SK-N-SH (cell line): ENCODE results near the gene GJB3. TPM values are rescaled to one million over a fixed set of nuclear protein-coding genes. Genes with fewer than 3 reads are reported as not detected.
A peak's percentile ranks its signal among the peaks of the same experiment; 100 is the strongest.

Source experiments
- CTCF ChIA-PET: fragments of 300-600, 350-600 bp; formaldehyde crosslinking; extraction: SDS; loops from one replicate; lab custom pipeline; 2021; lab: Yijun Ruan, JAX
- POLR2A ChIA-PET: fragments of 350-600 bp; sonication (Branson Sonifier 250); formaldehyde crosslinking; extraction: SDS; loops from one replicate; lab custom pipeline; 2020; ENCODE audit warnings: antibody characterized with exemption, inconsistent platforms; lab: Yijun Ruan, JAX
- DNase-seq: peaks from one replicate; pipeline ENCODE4 v3.0.0; 2012
- H2AFZ ChIP-seq: fragments of 200-600 bp; sonication (generic); 2 replicates; pipeline ENCODE4 v1.8.1; 2016; ENCODE audit warnings: antibody characterized with exemption, mild to moderate bottlenecking, low read depth
- H3F3A ChIP-seq: fragments of 200-600 bp; sonication (generic); replicated peaks from 2 replicates; pipeline ENCODE3; 2016; ENCODE audit warnings: antibody characterized with exemption, mild to moderate bottlenecking; ENCODE audit not compliant: insufficient read depth
- H3K27ac ChIP-seq, 2 experiments: fragments of 200-500 bp in 1 of 2; fragments of 200-600 bp in 1 of 2; sonication (Bioruptor generic) in 1 of 2; sonication (generic), shearing (Covaris generic) in 1 of 2; 2 replicates each; pipeline versions ENCODE4 v1.5.1 to v1.6.1; 2014 to 2016; ENCODE audit warnings: low read depth in 2 of 2, inconsistent platforms in 1 of 2, low read length in 1 of 2, mild to moderate bottlenecking in 1 of 2, mixed read lengths in 1 of 2
- H3K27me3 ChIP-seq: fragments of 200-600 bp; sonication (generic), shearing (Covaris generic); 2 replicates; pipeline ENCODE4 v1.6.1; 2016; ENCODE audit warnings: mixed run types; ENCODE audit not compliant: insufficient read depth
- H3K36me3 ChIP-seq, 2 experiments: fragments of 200-500 bp in 1 of 2; fragments of 200-600 bp in 1 of 2; sonication (Bioruptor generic) in 1 of 2; sonication (generic) in 1 of 2; replicated peaks in 1 of 2; 2 replicates each; pipeline versions ENCODE3 to v1.5.1; 2014 to 2016; ENCODE audit warnings: low read length in 1 of 2, mild to moderate bottlenecking in 1 of 2; ENCODE audit not compliant: insufficient read depth in 2 of 2, control insufficient read depth in 1 of 2
- H3K4me1 ChIP-seq, 2 experiments: fragments of 200-500 bp in 1 of 2; fragments of 200-600 bp in 1 of 2; sonication (Bioruptor generic) in 1 of 2; sonication (generic), shearing (Covaris generic) in 1 of 2; 2 replicates each; pipeline versions ENCODE4 v1.5.1 to v1.6.1; 2014 to 2016; ENCODE audit warnings: low read depth in 1 of 2, low read length in 1 of 2, mixed run types in 1 of 2; ENCODE audit not compliant: insufficient read depth in 2 of 2, control insufficient read depth in 1 of 2
- H3K4me2 ChIP-seq: fragments of 200-600 bp; sonication (generic), shearing (Covaris generic); 2 replicates; pipeline ENCODE4 v1.6.1; 2017; ENCODE audit warnings: mixed run types
- H3K4me3 ChIP-seq, 2 experiments: fragments of 200-500 bp in 1 of 2; fragments of 200-600 bp in 1 of 2; sonication (Bioruptor generic) in 1 of 2; sonication (generic), shearing (Covaris generic) in 1 of 2; 2 replicates each; pipeline versions ENCODE4 v1.5.1 to v1.8.1; 2014 to 2016; ENCODE audit warnings: low read depth in 2 of 2, inconsistent platforms in 1 of 2, low read length in 1 of 2, mild to moderate bottlenecking in 1 of 2, mixed read lengths in 1 of 2, moderate library complexity in 1 of 2
- H3K79me2 ChIP-seq: fragments of 200-600 bp; sonication (generic); 2 replicates; pipeline ENCODE4 v1.8.1; 2017; ENCODE audit warnings: mild to moderate bottlenecking; ENCODE audit not compliant: insufficient read depth
- H3K9ac ChIP-seq: fragments of 200-600 bp; sonication (generic); 2 replicates; pipeline ENCODE4 v1.6.1; 2017; ENCODE audit warnings: mixed run types
- H3K9me2 ChIP-seq: fragments of 200-600 bp; sonication (generic); 2 replicates; pipeline ENCODE4 v1.6.1; 2017; ENCODE audit warnings: mixed run types
- H3K9me3 ChIP-seq: fragments of 200-600 bp; sonication (generic); 2 replicates; pipeline ENCODE4 v1.6.1; 2017; ENCODE audit warnings: mixed run types, mild to moderate bottlenecking, moderate library complexity
- H4K20me1 ChIP-seq: fragments of 200-600 bp; sonication (generic); 2 replicates; pipeline ENCODE4 v1.6.1; 2017; ENCODE audit warnings: mild to moderate bottlenecking, mixed run types; ENCODE audit not compliant: insufficient read depth
- CHD2 ChIP-seq: fragments of 150-350 bp; IDR thresholded peaks from 2 replicates; pipeline ENCODE4 v1.6.1; 2018; ENCODE audit warnings: low read length; ENCODE audit not compliant: partially characterized antibody
- ELF1 ChIP-seq: IDR thresholded peaks from 2 replicates; pipeline ENCODE4 v1.4.0; 2012
- EP300 ChIP-seq, 2 experiments: IDR thresholded peaks; 2 replicates each; pipeline versions ENCODE4 v1.4.0 to v1.6.1; 2012; ENCODE audit warnings: borderline replicate concordance in 1 of 2, low read depth in 1 of 2, low read length in 1 of 2
- FOSL2 ChIP-seq: IDR thresholded peaks from 2 replicates; pipeline ENCODE4 v1.4.0; 2012; ENCODE audit warnings: low read depth, mild to moderate bottlenecking, moderate library complexity, borderline replicate concordance
- MXI1 ChIP-seq: IDR thresholded peaks from 2 replicates; pipeline ENCODE4 v1.6.1; 2012; ENCODE audit warnings: mild to moderate bottlenecking, low read depth, low read length, improper control_type of control experiment
- NFIC ChIP-seq: IDR thresholded peaks from 2 replicates; pipeline ENCODE4 v1.4.0; 2012; ENCODE audit warnings: borderline replicate concordance
- POLR2AphosphoS5 ChIP-seq: IDR thresholded peaks from 2 replicates; pipeline ENCODE4 v1.6.1; 2012; ENCODE audit warnings: low read depth, low read length
- RCOR1 ChIP-seq: fragments of 150-350 bp; IDR thresholded peaks from 2 replicates; pipeline ENCODE4 v1.6.1; 2017; ENCODE audit warnings: antibody characterized with exemption, low read length
- RFX5 ChIP-seq: IDR thresholded peaks from 2 replicates; pipeline ENCODE4 v1.6.1; 2012; ENCODE audit warnings: mild to moderate bottlenecking, improper control_type of control experiment, low read length
- RXRA ChIP-seq: IDR thresholded peaks from 2 replicates; pipeline ENCODE4 v1.4.0; 2012; ENCODE audit warnings: low read depth, mild to moderate bottlenecking, borderline replicate concordance
- SIN3A ChIP-seq: IDR thresholded peaks from 2 replicates; pipeline ENCODE4 v1.6.1; 2012; ENCODE audit warnings: low read depth, mild to moderate bottlenecking, low read length, moderate library complexity, borderline replicate concordance
- TAF1 ChIP-seq: IDR thresholded peaks from 2 replicates; pipeline ENCODE4 v1.6.1; 2012; ENCODE audit warnings: low read depth, mild to moderate bottlenecking, low read length, moderate library complexity, borderline replicate concordance
- USF1 ChIP-seq: IDR thresholded peaks from 2 replicates; pipeline ENCODE4 v1.4.0; 2012; ENCODE audit warnings: low read depth, borderline replicate concordance
- USF2 ChIP-seq: fragments of 150-350 bp; IDR thresholded peaks from 2 replicates; pipeline ENCODE4 v1.6.1; 2017; ENCODE audit warnings: antibody characterized with exemption, low read length, low read depth, borderline replicate concordance
- YY1 ChIP-seq: IDR thresholded peaks from 2 replicates; pipeline ENCODE4 v1.4.0; 2012; ENCODE audit warnings: low read depth, mild to moderate bottlenecking
- ZBTB33 ChIP-seq: IDR thresholded peaks from 2 replicates; pipeline ENCODE4 v1.4.0; 2012; ENCODE audit warnings: low read depth, borderline replicate concordance
- WGBS: methylation state at CpG from one replicate; pipeline ENCODE4 v1.1.6; 2017; ENCODE audit warnings: low lambda C conversion rate; 5-methylcytosine and 5-hydroxymethylcytosine counted together
- polyA plus RNA-seq, 3 experiments: library from polyadenylated mRNA; depleted of rRNA; stranded (reverse); fragments of >200 nt; gene quantifications; 2 replicates each; pipeline ENCODE4 v1.2.3, GENCODE V29; 2012
- TF ChIP-seq, protein P1 (sequence below): fragments of 200-600 bp; sonication (generic); IDR thresholded peaks from 2 replicates; pipeline ENCODE4 v1.6.1; 2017; ENCODE audit warnings: antibody characterized with exemption, mild to moderate bottlenecking, moderate library complexity
- TF ChIP-seq, protein P2 (sequence below): IDR thresholded peaks from 2 replicates; pipeline ENCODE4; 2012
- TF ChIP-seq, protein P3 (sequence below): fragments of 150-350 bp; IDR thresholded peaks from 2 replicates; pipeline ENCODE4 v1.6.1; 2016; ENCODE audit warnings: mild to moderate bottlenecking, low read depth, low read length

GJB3 gene
- polyA plus RNA-seq, 1 of the 3 experiments (the other 2 are of a cell fraction): not detected

DNA sequence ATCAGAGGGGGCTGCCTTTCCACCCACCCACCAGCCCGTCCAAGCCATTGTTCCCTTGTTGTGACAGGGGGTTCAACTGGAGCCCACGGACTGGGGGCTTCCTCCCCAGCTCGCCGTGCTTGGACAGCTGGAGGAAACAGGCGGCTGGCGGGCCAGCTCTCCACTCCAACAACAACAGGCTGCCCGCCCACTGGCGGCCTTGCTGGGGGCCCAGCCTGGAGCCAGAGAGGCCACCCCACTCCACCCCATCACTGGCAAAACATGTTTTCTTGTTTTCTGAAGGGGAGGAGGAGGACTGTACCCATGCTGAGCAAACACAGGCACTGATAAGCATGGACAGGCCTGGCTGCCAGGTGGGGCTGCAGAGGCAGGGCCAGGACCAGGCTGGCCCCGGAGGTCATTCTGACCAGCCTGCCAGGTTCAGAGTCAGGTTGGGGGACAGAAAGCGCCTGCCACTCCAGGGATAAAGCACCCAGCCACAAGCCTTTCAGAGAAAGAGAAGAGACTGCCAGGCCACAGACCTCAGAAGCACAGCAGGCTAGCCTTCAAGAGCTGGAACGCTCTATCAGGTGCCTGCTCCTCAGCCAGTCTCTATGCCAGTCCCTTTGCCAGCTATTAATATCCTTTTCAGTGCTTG, 44.6 kb downstream of the GJB3 start (continued):
- TF ChIP-seq SIN3A (no peak), NFIC (no peak), MXI1 (peak; percentile 77; the same call in 1 of the 2 replicates), FOSL2 (no peak), USF1 (no peak), RFX5 (no peak)
- TF ChIP-seq, protein P1, sequence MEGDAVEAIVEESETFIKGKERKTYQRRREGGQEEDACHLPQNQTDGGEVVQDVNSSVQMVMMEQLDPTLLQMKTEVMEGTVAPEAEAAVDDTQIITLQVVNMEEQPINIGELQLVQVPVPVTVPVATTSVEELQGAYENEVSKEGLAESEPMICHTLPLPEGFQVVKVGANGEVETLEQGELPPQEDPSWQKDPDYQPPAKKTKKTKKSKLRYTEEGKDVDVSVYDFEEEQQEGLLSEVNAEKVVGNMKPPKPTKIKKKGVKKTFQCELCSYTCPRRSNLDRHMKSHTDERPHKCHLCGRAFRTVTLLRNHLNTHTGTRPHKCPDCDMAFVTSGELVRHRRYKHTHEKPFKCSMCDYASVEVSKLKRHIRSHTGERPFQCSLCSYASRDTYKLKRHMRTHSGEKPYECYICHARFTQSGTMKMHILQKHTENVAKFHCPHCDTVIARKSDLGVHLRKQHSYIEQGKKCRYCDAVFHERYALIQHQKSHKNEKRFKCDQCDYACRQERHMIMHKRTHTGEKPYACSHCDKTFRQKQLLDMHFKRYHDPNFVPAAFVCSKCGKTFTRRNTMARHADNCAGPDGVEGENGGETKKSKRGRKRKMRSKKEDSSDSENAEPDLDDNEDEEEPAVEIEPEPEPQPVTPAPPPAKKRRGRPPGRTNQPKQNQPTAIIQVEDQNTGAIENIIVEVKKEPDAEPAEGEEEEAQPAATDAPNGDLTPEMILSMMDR: no peak
- TF ChIP-seq, all 33 proteins: peak for 7

DNA sequence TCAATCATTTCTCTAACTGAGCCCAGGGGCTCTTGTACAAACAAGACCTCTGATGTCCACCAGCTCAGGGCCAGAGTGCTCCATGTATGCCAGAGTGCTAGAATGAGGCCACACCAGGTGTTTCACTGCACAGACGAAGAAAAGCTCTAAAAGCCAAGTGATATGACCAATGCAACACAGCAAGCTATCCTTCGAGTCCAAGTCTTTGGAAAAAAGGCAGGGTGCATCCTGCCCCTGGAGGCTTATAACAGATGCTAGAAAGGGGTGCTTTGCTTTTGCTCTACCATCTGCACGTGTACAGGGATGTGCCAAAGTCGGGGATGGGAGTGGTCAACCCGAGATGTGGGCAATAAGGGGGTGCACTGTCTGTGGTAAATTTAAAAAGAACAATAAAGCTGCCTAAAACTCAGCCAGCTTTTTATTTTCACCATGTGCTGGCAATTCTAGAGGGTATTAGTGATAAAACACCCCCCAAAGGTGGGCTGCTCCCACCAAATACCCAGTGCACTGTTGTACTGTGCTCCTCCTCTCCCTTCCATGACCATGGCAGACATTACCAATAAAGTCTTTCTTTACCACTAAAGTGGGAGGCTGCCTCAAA, 46.4 kb downstream of the GJB3 start:
- Histone ChIP-seq H3K36me3 (no peaks in the 10 kb centered on the region), H3K4me3 (no peak overlapping the region), H3K4me2 (no peak overlapping the region), H3K9me2 (no peaks in the 10 kb centered on the region), H4K20me1 (no peaks in the 10 kb centered on the region), H3K27ac (peak overlapping the region in 1 of 2 experiments; percentile 95; a peak in 2 of 4 replicates), H3K27me3 (no peaks in the 10 kb centered on the region), H3K4me1 (peaks cover 0 to 42% of the 10 kb centered on the region in 2 experiments; a peak in 2 of 4 replicates), H3F3A (no peaks in the 10 kb centered on the region), H3K9me3 (no peaks in the 10 kb centered on the region), H3K79me2 (no peaks in the 10 kb centered on the region), H2AFZ (no peak overlapping the region), H3K9ac (no peak overlapping the region)
- ChIA-PET POLR2A (interaction anchor here (0.5 kb wide), 1 partner anchor 27 kb away, joined by 3 read pairs; no protein-coding TSS in a partner anchor), CTCF (interaction anchor here (0.8 to 6.4 kb wide), 4 partner anchors 25 to 41 kb away, joined by 4 to 52 read pairs (median 11); partner anchors contain the start of gene SMIM12)
- WGBS: 16% methylated on average over 5 of the region's 5 CpGs
- no peak for DNase-seq
- no peak for TF ChIP-seq SIN3A
- TF ChIP-seq YY1: no peak
- no peak for TF ChIP-seq USF2
- TF ChIP-seq, protein P1: no peak
- TF ChIP-seq ELF1: no peak
- TF ChIP-seq ZBTB33: no peak
- TF ChIP-seq EP300 (IDR thresholded peaks at IDR 0.05; ENCODE audit: borderline replicate concordance in 1 of 2, low read depth in 1 of 2, low read length in 1 of 2): no peak
- TF ChIP-seq RCOR1: no peak
- TF ChIP-seq RXRA: no peak
- TF ChIP-seq, protein P2, sequence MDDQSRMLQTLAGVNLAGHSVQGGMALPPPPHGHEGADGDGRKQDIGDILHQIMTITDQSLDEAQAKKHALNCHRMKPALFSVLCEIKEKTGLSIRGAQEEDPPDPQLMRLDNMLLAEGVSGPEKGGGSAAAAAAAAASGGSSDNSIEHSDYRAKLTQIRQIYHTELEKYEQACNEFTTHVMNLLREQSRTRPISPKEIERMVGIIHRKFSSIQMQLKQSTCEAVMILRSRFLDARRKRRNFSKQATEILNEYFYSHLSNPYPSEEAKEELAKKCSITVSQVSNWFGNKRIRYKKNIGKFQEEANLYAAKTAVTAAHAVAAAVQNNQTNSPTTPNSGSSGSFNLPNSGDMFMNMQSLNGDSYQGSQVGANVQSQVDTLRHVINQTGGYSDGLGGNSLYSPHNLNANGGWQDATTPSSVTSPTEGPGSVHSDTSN: no peak
- TF ChIP-seq, protein P3, sequence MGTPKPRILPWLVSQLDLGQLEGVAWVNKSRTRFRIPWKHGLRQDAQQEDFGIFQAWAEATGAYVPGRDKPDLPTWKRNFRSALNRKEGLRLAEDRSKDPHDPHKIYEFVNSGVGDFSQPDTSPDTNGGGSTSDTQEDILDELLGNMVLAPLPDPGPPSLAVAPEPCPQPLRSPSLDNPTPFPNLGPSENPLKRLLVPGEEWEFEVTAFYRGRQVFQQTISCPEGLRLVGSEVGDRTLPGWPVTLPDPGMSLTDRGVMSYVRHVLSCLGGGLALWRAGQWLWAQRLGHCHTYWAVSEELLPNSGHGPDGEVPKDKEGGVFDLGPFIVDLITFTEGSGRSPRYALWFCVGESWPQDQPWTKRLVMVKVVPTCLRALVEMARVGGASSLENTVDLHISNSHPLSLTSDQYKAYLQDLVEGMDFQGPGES: no peak
- TF ChIP-seq CHD2: no peak
- TF ChIP-seq TAF1: no peak
- no peak for TF ChIP-seq POLR2AphosphoS5
